Measurements from ENCODE around the gene ARGLU1.

Gene ARGLU1

DNA sequence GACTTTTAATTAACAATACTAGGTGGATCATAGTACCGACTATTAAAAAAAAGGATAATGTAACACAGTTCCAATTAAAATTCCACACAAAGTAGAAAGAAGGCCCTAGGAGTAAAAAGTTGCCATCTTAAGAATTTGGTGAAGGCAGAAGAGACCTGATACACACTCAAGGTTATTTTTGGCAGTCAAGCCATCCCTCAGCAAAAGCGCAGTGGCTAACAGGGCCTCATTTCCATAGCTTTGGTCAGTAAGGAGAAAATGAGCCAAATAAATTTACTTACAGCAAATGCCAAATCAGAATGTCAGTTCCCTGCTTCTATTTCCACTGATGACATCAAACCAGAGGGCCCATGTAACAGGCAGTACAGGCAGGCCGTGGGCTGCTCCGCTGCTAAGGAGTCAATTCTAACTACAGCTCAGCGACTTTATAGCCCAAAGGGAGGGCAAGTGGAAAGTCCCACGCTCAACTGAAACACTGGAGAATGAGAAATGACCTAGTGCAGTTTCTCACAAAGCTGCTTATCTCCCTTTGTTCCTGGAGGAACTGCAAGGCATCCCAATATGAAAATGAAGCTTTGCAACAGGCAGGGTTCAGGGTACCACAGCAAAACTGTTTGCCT lies 6.3 kb downstream of the ARGLU1 start:
- H3K4me3 ChIP-seq (ENCODE audit: low read depth, low read length): no peak overlapping the region; the same call in 1 of the 2 replicates
- TF ChIP-seq, protein P1, sequence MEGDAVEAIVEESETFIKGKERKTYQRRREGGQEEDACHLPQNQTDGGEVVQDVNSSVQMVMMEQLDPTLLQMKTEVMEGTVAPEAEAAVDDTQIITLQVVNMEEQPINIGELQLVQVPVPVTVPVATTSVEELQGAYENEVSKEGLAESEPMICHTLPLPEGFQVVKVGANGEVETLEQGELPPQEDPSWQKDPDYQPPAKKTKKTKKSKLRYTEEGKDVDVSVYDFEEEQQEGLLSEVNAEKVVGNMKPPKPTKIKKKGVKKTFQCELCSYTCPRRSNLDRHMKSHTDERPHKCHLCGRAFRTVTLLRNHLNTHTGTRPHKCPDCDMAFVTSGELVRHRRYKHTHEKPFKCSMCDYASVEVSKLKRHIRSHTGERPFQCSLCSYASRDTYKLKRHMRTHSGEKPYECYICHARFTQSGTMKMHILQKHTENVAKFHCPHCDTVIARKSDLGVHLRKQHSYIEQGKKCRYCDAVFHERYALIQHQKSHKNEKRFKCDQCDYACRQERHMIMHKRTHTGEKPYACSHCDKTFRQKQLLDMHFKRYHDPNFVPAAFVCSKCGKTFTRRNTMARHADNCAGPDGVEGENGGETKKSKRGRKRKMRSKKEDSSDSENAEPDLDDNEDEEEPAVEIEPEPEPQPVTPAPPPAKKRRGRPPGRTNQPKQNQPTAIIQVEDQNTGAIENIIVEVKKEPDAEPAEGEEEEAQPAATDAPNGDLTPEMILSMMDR (IDR thresholded peaks at IDR 0.05; ENCODE audit: low read depth, low read length, missing control alignments): no peak
- peak; percentile 41 for DNase-seq (ENCODE audit: low read depth)

DNA sequence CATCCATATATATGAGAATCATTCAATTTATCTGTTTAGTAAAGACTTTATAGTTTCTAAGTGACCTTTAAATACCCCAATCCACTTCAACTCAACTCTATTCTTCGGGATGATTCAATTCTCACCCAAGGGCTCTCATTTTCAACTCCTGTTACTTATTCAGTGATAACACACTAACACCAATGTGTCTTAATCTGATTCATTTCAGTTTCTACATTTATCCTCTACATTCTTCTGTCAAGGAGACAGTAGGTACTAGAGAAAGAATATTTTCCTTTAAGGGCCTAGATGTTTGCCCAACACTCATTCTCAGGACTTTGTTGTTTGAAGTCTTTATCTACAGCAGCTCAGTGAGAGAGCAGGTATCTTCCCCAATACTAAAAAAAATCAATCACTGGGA lies 7.1 kb downstream of the ARGLU1 start:
- H3K4me3 ChIP-seq (ENCODE audit: low read depth, low read length): no peak overlapping the region; the same call in 1 of the 2 replicates
- TF ChIP-seq, protein P1 (IDR thresholded peaks at IDR 0.05; ENCODE audit: low read depth, low read length, missing control alignments): no peak
- DNase-seq (ENCODE audit: low read depth): no peak

DNA sequence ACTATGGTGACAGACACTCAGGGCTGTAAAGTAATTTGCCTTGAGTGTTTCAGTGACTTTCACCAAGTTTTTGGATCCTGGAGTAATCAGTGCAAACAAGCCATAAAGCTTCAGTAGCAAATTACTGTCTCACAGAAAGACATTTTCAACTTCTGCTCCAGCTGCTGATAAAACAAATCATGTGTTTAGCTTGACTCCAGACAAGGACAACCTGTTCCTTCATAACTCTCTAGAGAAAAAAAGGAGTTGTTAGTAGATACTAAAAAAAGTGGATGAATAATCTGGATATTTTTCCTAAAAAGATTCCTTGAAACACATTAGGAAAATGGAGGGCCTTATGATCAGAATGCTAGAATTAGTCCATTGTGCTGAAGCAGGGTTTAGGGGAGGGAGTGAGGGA lies 9.4 kb downstream of the ARGLU1 start:
- no peak overlapping the region for H3K4me3 ChIP-seq (ENCODE audit: low read depth, low read length)
- TF ChIP-seq, protein P1 (IDR thresholded peaks at IDR 0.05; ENCODE audit: low read depth, low read length, missing control alignments): no peak
- DNase-seq (ENCODE audit: low read depth): no peak

DNA sequence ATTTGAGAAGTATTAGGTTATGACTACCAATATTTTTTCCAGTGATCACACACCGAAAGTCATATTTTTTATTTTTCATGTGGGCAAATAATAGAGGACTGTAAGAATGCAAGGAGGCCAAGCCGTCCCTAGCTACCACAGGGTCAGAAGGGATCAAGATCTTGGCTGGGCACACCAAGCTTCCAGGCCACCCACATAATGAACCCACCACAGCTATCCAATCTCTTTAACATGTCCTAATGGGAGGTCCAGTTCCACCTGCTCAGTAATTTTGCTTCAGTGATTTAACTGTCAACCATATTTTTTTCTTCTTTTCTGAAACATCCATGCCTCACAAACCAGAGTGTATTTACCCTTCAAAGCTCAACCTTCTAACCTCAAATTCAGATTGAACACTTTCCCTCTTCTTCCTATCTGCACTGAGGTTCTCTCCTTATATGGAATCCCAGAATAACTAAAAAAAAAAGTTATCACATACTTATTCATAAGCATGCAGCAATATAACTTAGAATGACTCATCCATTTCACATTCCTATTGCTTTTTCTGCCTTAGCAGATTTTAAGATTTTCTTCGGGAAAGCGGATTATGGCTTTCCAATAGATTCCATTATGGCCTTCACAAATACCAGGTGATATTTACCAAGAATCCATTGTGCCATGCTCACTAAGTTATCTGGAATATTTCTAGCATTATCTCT lies 12.2 kb downstream of the ARGLU1 start:
- no peak for DNase-seq (ENCODE audit: low read depth)
- no peak overlapping the region for H3K4me3 ChIP-seq (ENCODE audit: low read depth, low read length)
- TF ChIP-seq, protein P1 (IDR thresholded peaks at IDR 0.05; ENCODE audit: low read depth, low read length, missing control alignments): no peak

DNA sequence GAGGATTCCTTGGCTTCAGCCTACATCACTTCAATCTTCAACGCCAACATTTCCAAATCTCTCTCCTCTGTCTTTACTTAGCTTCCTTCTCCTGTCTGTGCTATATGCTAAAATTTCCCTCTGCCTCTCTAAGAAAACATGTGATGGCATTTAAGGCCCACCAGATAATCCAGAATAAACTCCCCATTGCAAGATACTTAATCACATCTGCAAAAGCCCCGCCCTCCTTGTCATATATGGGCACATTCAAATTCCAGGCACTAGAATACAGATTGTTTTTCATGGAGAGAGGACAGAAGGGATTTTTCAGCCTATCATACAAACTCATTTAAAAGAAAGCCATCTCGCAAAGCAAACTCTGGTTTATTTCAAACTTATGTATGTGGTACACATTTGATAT lies 16.2 kb downstream of the ARGLU1 start:
- no peak overlapping the region for H3K4me3 ChIP-seq (ENCODE audit: low read depth, low read length)
- DNase-seq (ENCODE audit: low read depth): no peak
- TF ChIP-seq, protein P1 (IDR thresholded peaks at IDR 0.05; ENCODE audit: low read depth, low read length, missing control alignments): no peak

DNA sequence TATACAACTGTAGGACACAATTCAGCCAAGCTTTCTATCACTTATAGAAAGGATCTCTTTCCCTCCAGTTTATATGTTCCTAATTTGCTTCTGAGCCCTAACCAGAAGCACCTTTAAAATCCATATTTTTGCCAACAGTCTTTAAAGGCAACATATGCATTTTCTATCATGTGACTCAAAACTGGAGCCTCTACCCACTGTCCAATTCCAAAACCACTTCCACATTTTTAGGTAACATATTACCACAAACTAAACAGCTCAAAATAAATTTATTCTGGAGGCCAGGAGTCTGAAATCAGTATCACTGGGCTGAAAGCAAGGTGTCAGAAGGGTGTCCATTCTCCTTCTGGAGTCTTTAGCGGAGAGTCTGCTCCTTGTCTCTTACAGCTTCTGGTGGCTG lies 16.6 kb downstream of the ARGLU1 start:
- H3K4me3 ChIP-seq (ENCODE audit: low read depth, low read length): no peak overlapping the region
- TF ChIP-seq, protein P1 (IDR thresholded peaks at IDR 0.05; ENCODE audit: low read depth, low read length, missing control alignments): no peak
- no peak for DNase-seq (ENCODE audit: low read depth)
